RWPE1 (cell line): ENCODE results near the gene CD3D.

ENCODE experiments used
- CTCF ChIA-PET: fragments of 350-600 bp; sonication (Branson Sonifier 250); formaldehyde crosslinking; extraction: SDS; loops from one replicate; lab custom pipeline; 2021; lab: Yijun Ruan, JAX
- POLR2A ChIA-PET: fragments of 400-600 bp; formaldehyde crosslinking; extraction: SDS; loops from one replicate; lab custom pipeline; 2020; ENCODE audit warnings: antibody characterized with exemption; ENCODE audit not compliant: low non-redundant PET; lab: Yijun Ruan, JAX
- DNase-seq: peaks from one replicate; pipeline ENCODE4 v3.0.0; 2012; ENCODE audit warnings: low spot score
- H3K27ac ChIP-seq: fragments of 450-650 bp; 2 replicates; pipeline ENCODE4 v1.5.1; 2017
- CTCF ChIP-seq: fragments of 450-650 bp; conservative IDR thresholded peaks from 2 replicates; pipeline ENCODE4 v1.5.1; 2017; ENCODE audit warnings: low read depth, mild to moderate bottlenecking

CD3D gene

GRCh38 chr11:118304227-118304567 is 38.3 kb downstream of the CD3D start:
- ChIA-PET CTCF (interaction anchor here (0.6 kb wide), 1 partner anchor 94 kb away, joined by 4 read pairs; no protein-coding TSS in a partner anchor), POLR2A (no interaction called here)
- H3K27ac ChIP-seq, result no peak overlapping the region

GRCh38 chr11:118301600-118302195 is 40.8 kb downstream of the CD3D start:
- POLR2A ChIA-PET, result no interaction called here
- no peak overlapping the region for H3K27ac ChIP-seq
- CTCF ChIA-PET, result interaction anchor here (0.9 kb wide), 1 partner anchor 50 kb away, joined by 4 read pairs; no protein-coding TSS in a partner anchor
- TF ChIP-seq CTCF, result no peak
- DNase-seq, result no peak

More at GRCh38 chr11:118304227-118304567, 38.3 kb downstream of the CD3D start:
- TF ChIP-seq CTCF, result no peak
- DNase-seq, result no peak

- ChIA-PET CTCF (interaction anchor here (0.6 to 2.1 kb wide), 17 partner anchors 15 to 855 kb away, joined by 3 to 7 read pairs (median 3); no protein-coding TSS in a partner anchor), POLR2A (no interaction called here)
- DNase-seq, result peak; percentile 68
Observed at GRCh38 chr11:118295815-118296454, 46.6 kb downstream of the CD3D start.

GRCh38 chr11:118295199-118295598 is 47.3 kb downstream of the CD3D start:
- no peak for DNase-seq
- POLR2A ChIA-PET, result no interaction called here
- CTCF ChIA-PET, result interaction anchor here (0.6 to 2.1 kb wide), 12 partner anchors 16 to 151 kb away, joined by 3 to 7 read pairs (median 3); no protein-coding TSS in a partner anchor
- TF ChIP-seq CTCF, result no peak
- no peak overlapping the region for H3K27ac ChIP-seq

More at GRCh38 chr11:118295815-118296454, 46.6 kb downstream of the CD3D start:
- TF ChIP-seq CTCF, result peak; percentile 56
- H3K27ac ChIP-seq, result no peak overlapping the region

DNA sequence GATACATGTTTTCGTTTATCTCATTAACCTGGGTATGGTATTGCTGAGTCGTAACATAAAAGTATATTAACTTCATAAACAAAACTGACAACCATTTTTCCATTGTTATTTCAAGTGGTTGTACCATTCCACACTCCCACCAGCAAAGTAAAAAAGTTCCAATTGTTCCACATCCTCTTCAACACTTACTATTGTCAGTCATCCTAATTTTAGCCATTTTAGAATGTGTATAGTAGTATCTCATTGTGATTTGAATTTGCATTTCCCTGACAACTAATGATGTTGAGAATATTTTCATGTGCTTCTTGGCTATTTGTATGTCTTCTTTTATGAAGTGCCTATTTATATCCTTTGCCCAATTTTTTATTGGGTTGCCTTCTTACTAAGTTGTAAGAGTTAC is 48.5 kb downstream of the CD3D start:
- no peak overlapping the region for H3K27ac ChIP-seq
- ChIA-PET POLR2A (no interaction called here), CTCF (no interaction called here)
- DNase-seq, result no peak
- no peak for TF ChIP-seq CTCF

DNA sequence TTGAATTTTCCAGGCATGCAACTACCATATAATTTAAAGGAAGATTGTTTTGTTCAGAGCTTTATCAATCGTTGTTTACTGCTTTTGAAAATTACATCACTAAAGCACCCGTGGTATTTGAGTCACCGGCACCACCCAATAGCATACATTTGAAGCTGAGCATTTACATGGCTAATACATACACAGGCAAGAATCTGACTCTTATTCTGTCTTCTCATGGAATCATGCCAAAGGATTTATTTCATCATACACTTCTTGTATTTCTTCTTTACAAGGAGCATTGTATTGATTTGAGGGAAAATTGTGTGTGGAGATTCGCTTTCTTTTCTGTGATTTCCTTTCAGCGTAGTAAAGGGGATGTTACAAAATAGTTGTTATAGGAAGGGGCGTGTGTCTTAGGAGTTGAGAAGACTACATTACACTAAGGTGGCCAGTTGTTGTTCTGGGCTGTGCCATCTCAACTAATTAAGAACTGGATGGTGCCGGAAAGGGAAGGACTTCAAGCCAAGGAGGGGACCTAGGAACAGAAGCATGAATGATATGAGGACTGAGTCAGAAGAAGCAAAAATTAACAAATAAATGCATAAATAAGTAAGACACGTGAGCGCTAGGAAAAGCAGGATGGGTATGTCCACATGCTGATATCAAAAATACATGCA is 50.9 kb downstream of the CD3D start:
- no peak for TF ChIP-seq CTCF
- ChIA-PET CTCF (interaction anchor here (0.6 to 2.0 kb wide), 9 partner anchors 10 to 121 kb away, joined by 3 to 13 read pairs (median 4); partner anchors contain the start of gene MPZL3), POLR2A (no interaction called here)
- H3K27ac ChIP-seq, result no peak overlapping the region
- DNase-seq, result peak; percentile 58
